Muscle layer of duodenum (tissue), 2 donors: ENCODE results near the gene TEAD1.
"Not testable (repeated sequence)": the region's sequence is repeated elsewhere in the genome, so short reads cannot be mapped to it uniquely, and the experiment has no call there.

Experiments
- H3K27ac ChIP-seq: one replicate; pipeline ENCODE4 v1.7.0; 2013; ENCODE audit warnings: mild to moderate bottlenecking, low read length
- H3K27me3 ChIP-seq: one replicate; pipeline ENCODE4 v1.7.0; 2013; ENCODE audit warnings: low read depth, mild to moderate bottlenecking, control low read depth, low read length
- H3K36me3 ChIP-seq, 2 donors: one replicate each; pipeline ENCODE4 v1.7.0; 2013; ENCODE audit warnings: low read length in 2 of 2, control low read depth in 1 of 2, mild to moderate bottlenecking in 1 of 2; ENCODE audit not compliant: insufficient read depth in 2 of 2, control insufficient read depth in 1 of 2
- H3K4me1 ChIP-seq, 2 donors: one replicate each; pipeline ENCODE4 v1.7.0; 2013; ENCODE audit warnings: low read length in 2 of 2, mild to moderate bottlenecking in 2 of 2, control low read depth in 1 of 2, moderate library complexity in 1 of 2; ENCODE audit not compliant: insufficient read depth in 2 of 2, control insufficient read depth in 1 of 2
- H3K4me3 ChIP-seq, 2 donors: one replicate each; pipeline ENCODE4 v1.7.0; 2013; ENCODE audit warnings: low read length in 2 of 2, low read depth in 1 of 2, mild to moderate bottlenecking in 1 of 2
- H3K9me3 ChIP-seq, 2 donors: one replicate each; pipeline ENCODE4 v1.7.0; 2013; ENCODE audit warnings: low read length in 2 of 2, control low read depth in 1 of 2, mild to moderate bottlenecking in 1 of 2; ENCODE audit not compliant: control insufficient read depth in 1 of 2
- donor health status: healthy.

The TEAD1 gene

DNA sequence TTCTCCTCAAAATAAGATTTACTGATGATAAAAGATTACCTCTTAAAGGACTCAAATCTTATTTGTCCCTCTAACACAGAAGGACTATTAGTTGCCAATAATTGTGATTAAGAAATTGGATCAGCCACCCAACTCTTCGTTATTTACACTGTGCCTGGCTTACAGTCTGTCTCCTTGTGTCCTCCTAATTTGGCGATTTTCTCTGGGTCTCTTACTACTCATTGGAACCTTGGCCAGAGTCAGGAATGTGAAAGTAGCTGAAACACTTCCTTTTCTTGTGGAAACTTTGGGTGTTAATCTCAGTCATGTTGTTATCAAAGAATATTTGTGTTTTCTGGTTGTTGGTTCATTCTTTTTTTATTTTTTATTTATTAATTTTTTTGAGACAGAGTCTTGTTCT, 83.2 kb downstream of the TEAD1 start:
- Histone ChIP-seq H3K27me3 (no peaks in the 10 kb centered on the region), H3K36me3 (no peaks in the 10 kb centered on the region), H3K4me3 (no peak overlapping the region), H3K27ac (no peak overlapping the region), H3K4me1 (peaks cover 6 to 21% of the 10 kb centered on the region in 2 donors), H3K9me3 (no peaks in the 10 kb centered on the region)

- not testable (repeated sequence) for H3K4me3 ChIP-seq, H3K27me3 ChIP-seq, H3K36me3 ChIP-seq, H3K27ac ChIP-seq, H3K9me3 ChIP-seq
- H3K4me1 ChIP-seq, result peaks cover 6 to 26% of the 10 kb centered on the region in 2 donors
Observed at GRCh38 chr11:12758117-12758516, 83.9 kb downstream of the TEAD1 start.

GRCh38 chr11:12761029-12761428, 86.8 kb downstream of the TEAD1 start:
- H3K4me1 ChIP-seq, result peaks cover 0 to 30% of the 10 kb centered on the region in 2 donors
- H3K36me3 ChIP-seq, result peaks cover 0 to 5% of the 10 kb centered on the region in 2 donors

GRCh38 chr11:12762278-12762677, 88.1 kb downstream of the TEAD1 start:
- Histone ChIP-seq H3K27ac (no peak overlapping the region), H3K27me3 (no peaks in the 10 kb centered on the region), H3K4me3 (no peak overlapping the region), H3K36me3 (peaks cover 0 to 5% of the 10 kb centered on the region in 2 donors), H3K4me1 (peaks cover 5 to 24% of the 10 kb centered on the region in 2 donors), H3K9me3 (no peaks in the 10 kb centered on the region)

More at GRCh38 chr11:12761029-12761428, 86.8 kb downstream of the TEAD1 start:
- H3K9me3 ChIP-seq, result no peaks in the 10 kb centered on the region
- no peak overlapping the region for H3K27ac ChIP-seq
- H3K27me3 ChIP-seq, result no peaks in the 10 kb centered on the region
- no peak overlapping the region for H3K4me3 ChIP-seq

- Histone ChIP-seq H3K9me3 (no peaks in the 10 kb centered on the region), H3K4me3 (no peak overlapping the region), H3K36me3 (peaks cover 0 to 5% of the 10 kb centered on the region in 2 donors), H3K27me3 (no peaks in the 10 kb centered on the region), H3K4me1 (peaks cover 5 to 24% of the 10 kb centered on the region in 2 donors), H3K27ac (no peak overlapping the region)
Observed at GRCh38 chr11:12762696-12763324, 88.6 kb downstream of the TEAD1 start.

DNA sequence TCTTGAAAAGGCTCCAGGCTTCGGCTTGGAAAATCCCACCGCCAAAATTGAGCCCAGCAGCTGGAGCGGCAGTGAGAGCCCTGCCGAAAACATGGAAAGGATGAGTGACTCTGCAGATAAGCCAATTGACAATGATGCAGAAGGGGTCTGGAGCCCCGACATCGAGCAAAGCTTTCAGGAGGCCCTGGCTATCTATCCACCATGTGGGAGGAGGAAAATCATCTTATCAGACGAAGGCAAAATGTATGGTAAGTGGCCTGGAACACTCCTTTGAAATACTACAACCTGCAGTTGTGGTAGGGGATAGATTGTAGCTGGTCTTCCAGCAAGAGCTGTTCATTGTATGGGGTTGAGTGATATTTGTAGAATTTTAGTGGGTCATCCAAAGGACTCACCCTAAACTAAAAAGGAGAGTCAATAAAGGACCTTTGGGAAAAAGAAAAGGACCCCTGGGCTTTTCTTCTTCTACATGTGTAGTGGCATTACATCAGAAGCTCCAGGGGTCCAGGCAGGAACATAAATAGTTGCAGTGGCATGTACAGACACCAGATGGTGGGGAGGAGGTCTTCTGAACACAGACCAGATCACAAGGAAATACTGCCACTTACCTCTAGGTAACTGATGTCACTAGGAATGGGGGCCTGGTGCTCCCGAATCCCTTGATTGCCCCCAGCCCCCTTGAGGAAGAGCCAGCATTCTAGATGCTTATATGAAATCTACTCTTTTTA, 90.1 kb downstream of the TEAD1 start:
- peaks cover 5 to 24% of the 10 kb centered on the region in 2 donors for H3K4me1 ChIP-seq
- H3K4me3 ChIP-seq, result no peak overlapping the region
- peaks cover 0 to 5% of the 10 kb centered on the region in 2 donors for H3K36me3 ChIP-seq
- H3K27ac ChIP-seq, result no peak overlapping the region
- no peaks in the 10 kb centered on the region for H3K27me3 ChIP-seq
- H3K9me3 ChIP-seq, result no peaks in the 10 kb centered on the region

DNA sequence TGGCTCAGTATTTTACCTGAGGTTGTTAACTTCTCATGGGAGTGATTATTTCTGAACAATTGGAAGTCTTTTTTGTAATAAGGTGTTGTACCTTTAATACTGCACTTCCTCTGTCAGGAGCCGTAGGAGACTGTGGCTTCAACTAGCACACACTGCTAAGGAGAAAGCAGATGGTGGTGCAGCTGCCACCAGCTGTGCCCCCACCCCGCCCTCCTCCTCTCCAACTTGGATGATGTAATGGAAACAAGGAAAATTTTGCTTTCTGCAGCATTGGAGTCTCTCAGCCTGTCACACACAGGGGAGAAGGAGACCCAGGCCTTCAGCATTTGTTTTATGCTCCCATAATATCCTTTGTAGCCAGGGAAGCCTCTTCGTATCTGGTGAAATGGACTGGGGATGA, 91.2 kb downstream of the TEAD1 start:
- H3K27ac ChIP-seq, result no peak overlapping the region
- peaks cover 5 to 31% of the 10 kb centered on the region in 2 donors for H3K4me1 ChIP-seq
- H3K4me3 ChIP-seq, result no peak overlapping the region

GRCh38 chr11:12767027-12767426, 92.8 kb downstream of the TEAD1 start:
- no peak overlapping the region for H3K27ac ChIP-seq
- no peak overlapping the region for H3K4me3 ChIP-seq
- no peaks in the 10 kb centered on the region for H3K27me3 ChIP-seq
- no peaks in the 10 kb centered on the region for H3K9me3 ChIP-seq
- peaks cover 0 to 5% of the 10 kb centered on the region in 2 donors for H3K36me3 ChIP-seq
- H3K4me1 ChIP-seq, result peaks cover 5 to 32% of the 10 kb centered on the region in 2 donors

More for the DNA sequence above, 91.2 kb downstream of the TEAD1 start:
- Histone ChIP-seq H3K36me3 (peaks cover 0 to 5% of the 10 kb centered on the region in 2 donors), H3K9me3 (no peaks in the 10 kb centered on the region), H3K27me3 (no peaks in the 10 kb centered on the region)

DNA sequence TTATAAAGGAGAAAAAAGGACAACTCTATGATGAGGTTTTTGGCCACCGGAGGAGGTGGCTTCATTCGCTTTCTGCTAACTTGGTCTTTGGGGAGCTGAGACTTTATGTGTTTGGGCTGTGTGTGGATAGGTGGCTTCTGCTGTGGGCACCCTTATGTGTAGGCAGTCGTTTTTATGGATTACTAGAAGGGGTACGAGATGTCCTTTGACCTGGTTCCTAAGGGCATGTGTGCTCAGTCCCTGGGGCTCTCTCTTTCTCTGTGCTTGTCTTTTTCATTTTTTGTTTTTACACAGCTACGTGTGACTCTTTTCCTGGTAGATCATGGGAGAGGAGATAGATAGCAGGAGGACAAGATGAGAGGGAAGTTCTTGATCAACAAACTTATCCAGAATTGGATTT, 93.4 kb downstream of the TEAD1 start:
- Histone ChIP-seq H3K27me3 (no peaks in the 10 kb centered on the region), H3K4me3 (no peak overlapping the region), H3K36me3 (peaks cover 0 to 5% of the 10 kb centered on the region in 2 donors), H3K27ac (no peak overlapping the region), H3K4me1 (peaks cover 5 to 34% of the 10 kb centered on the region in 2 donors), H3K9me3 (no peaks in the 10 kb centered on the region)

- no peaks in the 10 kb centered on the region for H3K9me3 ChIP-seq
- H3K4me3 ChIP-seq, result no peak overlapping the region
- H3K27ac ChIP-seq, result no peak overlapping the region
- H3K36me3 ChIP-seq, result peaks cover 0 to 5% of the 10 kb centered on the region in 2 donors
- H3K4me1 ChIP-seq, result peaks cover 5 to 27% of the 10 kb centered on the region in 2 donors
- no peaks in the 10 kb centered on the region for H3K27me3 ChIP-seq
Observed at GRCh38 chr11:12768726-12769673, 94.8 kb downstream of the TEAD1 start.

DNA sequence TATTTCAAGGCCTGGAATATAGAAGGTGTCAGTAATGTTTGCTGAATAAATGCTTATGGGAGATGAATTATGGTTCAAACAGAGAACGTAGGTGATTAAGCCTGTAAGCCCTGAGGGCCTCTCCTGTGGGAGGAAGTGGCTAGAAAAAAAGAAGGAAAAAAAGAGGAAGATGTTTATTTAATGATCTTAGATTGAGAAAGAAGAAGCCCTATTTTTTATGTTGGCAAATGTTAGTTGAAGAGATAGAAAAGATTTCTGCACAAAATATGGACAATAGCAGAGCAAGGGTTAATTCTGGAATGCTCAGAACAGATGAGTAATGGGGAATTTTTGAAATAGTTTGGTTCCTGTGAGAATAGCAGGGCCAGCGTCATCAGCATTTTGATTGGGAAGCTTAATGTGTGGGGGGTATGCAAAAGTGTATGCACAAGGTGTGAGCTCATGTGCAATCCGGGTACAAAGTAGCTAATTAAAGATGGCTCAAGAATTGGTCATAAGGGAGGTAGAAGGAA, 95.7 kb downstream of the TEAD1 start:
- Histone ChIP-seq H3K4me1 (peaks cover 5 to 27% of the 10 kb centered on the region in 2 donors), H3K36me3 (peaks cover 0 to 2% of the 10 kb centered on the region in 2 donors), H3K27me3 (no peaks in the 10 kb centered on the region), H3K27ac (no peak overlapping the region), H3K9me3 (no peaks in the 10 kb centered on the region), H3K4me3 (no peak overlapping the region)
